HG02885 (cell line): Measurements from ENCODE around the gene GPSM3.
"Not testable (repeated sequence)": the region's sequence is repeated elsewhere in the genome, so short reads cannot be mapped to it uniquely, and the experiment has no call there.

Experiments used
- ATAC-seq: cut with Tn5 transposase; IDR thresholded peaks from one replicate; pipeline ENCODE4 v1.9.1; 2021; ENCODE audit warnings: mild to moderate bottlenecking; ENCODE audit not compliant: unreplicated experiment, poor library complexity

GPSM3 gene, protein sequence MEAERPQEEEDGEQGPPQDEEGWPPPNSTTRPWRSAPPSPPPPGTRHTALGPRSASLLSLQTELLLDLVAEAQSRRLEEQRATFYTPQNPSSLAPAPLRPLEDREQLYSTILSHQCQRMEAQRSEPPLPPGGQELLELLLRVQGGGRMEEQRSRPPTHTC

DNA sequence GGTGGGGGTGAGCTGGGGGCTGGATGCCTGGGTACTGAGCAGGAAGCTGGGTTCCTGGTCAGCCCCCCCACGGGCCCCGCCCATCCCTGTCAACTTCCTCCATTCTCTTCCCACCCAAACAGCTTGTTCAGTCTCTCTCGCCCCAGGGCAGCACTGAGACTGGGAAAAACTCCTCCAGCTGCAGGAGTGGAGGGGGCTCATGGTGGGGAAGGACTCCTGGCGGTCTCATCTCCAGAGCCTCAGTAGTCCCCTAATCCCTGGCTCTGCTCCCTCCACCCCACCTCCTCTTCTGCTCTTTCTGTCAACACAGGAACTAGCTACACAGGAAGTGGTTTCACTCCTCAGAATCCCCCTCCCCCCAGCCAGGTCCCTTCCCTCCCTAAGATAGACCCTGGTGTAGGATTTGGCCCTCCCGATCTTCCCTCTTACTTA is at the start of gene GPSM3:
Gene GPSM3, minus strand, starts transcription at position 36 of the 432 bp plus-strand sequence. CDS start 130 bp downstream, outside the sequence.
- no peak for ATAC-seq

DNA sequence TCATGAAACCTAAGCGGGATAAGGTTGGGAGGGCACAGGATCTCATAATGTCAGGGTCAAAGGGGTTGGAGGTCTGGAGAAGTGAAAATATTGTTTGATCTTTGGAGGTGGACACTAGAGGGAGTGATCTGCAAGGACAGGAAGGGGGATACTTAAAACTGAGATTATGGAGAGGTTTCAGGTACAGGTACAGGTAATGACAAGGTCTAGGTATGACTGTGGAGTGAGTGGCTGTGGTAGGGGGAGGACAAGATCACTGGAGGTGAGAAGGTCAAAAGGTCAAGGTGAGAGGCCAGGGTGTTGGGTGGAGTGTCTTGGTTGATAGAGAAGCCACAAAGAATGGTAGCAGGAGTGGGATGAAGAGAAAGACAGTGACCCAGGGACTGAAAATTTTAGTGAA is 48.2 kb upstream of the GPSM3 start:
- ATAC-seq: no peak

DNA sequence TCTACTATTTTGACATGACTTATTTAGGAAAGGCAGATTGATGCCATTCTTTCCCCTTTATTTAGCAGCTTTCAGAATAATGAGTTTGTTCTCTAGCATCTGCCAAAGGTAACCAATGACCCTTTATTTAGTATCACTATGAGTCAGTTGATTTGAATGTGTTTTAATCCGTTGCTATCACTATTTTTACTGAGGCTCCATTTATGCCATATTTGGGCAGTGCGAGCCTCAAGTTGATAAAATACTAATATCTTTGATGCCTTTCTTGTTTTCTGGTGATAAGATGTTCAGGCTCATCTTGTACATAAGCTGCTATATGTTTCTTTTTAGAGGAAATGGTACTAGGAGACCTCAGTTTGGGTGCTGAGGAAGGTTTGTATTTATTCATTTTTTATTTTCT is 47.0 kb upstream of the GPSM3 start:
- ATAC-seq: no peak

DNA sequence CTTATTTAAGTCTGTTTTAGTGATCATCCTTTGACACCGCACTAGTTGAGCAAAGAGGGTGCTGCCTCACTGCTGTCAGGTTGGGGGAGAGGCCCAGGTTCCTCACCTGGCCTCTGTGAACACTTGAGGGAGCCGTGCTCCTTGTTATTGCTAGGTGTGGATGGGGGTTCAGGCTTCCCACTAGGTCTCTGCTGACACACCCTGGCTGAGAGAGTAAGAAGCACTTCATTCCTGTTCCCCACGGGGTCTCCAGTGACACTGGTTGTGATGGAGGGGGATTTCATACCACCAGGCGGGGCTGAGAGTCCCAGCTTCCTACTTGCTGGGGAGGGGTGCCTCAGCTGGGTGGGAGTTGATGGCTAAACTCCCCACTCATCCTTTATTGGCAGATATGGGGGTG is 42.5 kb upstream of the GPSM3 start:
- no peak for ATAC-seq

DNA sequence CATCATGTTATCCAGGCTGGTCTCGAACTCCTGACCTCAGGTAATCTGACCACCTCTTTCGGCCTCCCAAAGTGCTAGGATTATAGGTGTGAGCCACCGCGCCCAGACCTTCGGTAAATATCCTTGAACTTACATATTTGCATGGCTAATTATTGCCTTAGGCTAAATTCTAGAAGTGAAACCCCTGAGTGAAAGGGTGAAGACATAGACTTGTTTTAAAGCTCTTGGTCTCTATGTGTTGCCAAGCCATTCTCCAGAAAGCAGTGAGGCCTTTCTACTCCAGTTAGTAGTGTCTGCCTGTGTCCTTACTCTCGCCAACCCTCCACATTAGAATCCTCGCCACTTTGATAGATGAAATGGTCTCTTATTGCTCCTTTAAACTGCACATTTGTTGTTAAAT is 34.0 kb upstream of the GPSM3 start:
- no peak for ATAC-seq

DNA sequence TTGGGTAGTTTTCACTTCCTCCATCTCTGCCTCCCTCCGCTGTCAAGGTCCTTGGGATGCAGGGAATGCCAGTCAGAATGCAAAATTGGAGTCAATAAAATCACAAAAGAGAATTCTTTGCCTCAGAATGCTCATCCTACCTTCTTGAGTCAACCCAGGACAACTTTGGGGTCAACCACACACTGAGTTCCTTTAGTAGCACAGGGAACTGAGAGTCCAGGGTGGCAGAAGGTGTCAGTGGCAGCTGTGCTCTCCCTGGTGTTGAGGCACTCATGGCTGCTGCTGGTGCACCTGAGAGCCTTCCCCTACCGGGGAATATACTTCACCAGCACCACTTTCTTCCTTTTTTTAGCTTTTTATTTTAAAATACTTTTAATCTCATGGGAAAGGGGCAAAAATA is 32.3 kb upstream of the GPSM3 start:
- no peak for ATAC-seq

DNA sequence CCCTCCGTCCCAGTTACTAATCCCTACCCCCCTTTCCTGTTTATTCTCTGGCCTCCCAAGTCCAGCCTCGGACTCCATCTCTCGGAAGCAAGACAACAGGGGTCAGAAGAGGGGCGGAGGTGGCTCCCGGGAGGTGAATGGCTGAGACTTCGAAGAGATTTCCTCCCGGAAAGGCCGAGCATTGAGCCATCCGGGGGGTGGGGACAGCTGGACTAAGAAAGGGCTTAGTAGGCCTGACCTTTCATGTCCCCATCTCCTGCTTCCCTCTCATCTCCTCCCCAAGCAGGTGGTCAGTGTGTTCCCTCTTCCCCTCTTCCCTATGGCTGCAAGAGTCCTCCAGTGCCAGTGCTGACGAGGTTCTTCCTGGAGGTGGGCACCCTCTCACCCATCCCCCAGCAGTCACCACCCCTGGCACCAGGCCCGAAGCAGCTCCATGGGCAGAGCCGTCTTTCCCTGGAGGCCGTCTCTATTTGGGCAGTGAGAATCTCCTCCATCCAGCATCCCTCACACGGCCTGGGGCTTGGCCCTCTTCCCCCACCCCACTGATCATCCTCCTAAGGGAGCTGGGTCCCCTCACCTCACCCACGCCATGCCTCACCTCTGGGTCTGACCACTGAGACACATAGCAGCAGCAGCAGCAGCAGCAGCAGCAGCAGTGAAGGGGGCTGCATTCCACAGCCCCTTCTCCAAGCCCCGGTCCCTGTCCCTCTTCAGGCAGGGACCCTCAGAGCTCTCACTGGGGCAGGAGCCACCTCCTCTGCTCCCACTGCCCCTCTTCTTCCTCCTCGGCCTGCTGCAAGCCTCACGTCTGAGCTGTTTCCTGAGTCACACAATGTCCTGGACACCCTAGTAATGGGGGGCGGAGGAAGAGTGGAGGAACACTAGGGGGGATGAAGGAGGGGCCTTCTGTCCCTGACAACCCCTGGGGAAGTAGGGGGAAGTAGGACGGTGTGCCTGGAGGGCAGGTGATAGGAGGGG is 31.1 kb upstream of the GPSM3 start, which contains the start of gene NOTCH4:
Gene NOTCH4, minus strand, starts transcription at position 810 of the 978 bp plus-strand sequence. Its CDS starts 139 bp downstream, at position 671.
- ATAC-seq: no peak

DNA sequence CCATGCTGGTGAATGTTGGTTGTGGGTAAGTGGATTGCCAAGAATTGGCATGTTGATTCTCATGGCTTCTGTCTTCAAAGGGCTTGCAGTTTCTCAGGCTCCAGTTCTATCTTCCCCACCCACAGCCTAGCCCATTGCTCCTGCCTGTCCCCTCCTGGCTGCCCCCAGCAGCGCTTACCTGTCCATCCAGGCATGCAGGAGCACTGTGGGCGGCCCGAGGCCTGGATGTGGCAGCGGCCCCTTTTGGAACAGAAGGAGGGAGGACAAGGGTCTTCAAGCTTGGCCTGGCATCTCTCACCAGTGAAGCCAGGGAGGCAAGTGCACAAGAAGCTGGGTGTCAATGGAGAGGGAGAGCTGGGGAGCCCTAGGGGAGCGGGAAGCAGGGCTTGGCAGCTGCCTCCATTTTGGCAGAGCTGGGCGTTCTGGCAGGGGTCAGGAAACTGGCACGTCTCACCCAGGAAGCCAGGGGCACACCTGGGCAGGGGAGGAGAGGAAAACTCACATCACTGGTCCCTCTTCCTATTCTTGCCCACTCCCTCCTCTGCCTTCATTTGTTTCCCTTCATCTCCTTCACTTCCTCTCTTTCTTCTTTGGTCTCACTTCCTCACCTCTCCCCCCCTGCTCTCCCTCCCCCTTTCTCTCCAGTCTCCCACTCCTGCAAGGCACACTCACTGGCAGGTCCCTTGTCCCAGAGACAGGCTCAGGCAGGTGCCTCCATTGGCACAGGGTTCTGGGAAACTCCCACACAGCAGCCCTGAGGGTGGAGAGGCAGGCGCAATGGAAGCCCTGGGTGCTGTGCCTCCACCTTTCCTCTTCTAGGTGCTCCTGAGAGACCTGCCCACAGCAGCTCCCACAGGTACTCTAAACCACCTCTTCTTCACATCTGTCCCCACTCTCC is 30.1 kb upstream of the GPSM3 start:
- no peak for ATAC-seq

DNA sequence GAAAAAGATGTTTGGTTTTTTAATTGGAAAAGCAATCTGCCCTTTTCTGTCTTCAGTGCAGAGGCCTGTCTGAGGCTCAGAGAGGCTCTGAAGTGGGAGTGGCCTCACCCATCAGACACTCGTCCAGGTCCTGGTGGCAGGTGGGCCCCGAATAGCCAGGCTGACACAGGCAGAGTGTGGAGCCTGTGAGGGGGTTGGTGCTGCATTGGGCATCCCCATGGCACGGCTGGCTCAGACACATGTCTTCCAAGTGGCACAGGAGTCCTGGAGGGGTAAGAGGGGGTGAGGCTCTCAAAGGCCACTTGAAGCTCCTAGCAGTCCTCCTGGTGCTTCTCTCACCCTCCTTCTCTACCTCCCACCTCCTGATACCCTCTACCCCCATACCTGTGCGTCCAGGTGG is 27.6 kb upstream of the GPSM3 start:
- no peak for ATAC-seq

DNA sequence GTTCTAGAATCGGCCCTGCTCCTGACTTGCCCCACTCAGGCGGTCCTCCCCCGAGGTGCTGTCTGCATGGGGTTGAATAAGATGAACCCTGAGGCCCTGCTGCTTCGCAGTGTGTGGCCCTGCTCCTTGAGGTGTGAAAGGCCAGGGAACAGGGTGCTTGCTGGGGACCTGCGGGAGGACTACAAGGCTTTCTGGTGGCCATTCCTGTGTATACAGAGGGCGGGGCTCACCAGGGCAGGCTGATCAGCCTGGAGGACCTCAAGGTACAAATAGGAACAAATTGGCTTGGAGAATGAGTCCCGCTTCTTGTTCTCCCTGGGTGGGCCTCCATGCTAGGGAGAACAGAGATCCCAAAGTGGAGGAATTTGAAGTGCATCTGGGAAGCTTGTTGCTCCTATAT is 25.7 kb upstream of the GPSM3 start:
- no peak for ATAC-seq

DNA sequence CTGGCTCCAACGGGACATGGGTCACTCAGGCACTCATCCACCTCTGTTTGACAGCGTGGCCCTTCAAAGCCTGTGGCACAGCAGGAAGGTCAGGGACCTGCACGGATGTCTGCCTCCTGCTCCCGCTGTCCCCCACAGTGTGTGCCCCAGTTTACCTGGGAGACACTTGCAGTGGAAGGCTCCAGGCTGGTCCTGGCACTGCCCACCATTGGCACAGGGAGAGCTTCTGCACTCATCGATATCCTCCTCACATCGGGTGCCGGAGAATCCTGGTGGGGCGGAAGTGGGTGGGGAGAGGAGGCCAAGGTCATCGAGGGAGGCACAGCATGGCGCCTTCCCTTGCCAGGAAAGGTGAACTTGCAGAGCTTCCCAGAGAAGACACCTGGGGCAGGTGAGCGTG is 24.6 kb upstream of the GPSM3 start:
- no peak for ATAC-seq

DNA sequence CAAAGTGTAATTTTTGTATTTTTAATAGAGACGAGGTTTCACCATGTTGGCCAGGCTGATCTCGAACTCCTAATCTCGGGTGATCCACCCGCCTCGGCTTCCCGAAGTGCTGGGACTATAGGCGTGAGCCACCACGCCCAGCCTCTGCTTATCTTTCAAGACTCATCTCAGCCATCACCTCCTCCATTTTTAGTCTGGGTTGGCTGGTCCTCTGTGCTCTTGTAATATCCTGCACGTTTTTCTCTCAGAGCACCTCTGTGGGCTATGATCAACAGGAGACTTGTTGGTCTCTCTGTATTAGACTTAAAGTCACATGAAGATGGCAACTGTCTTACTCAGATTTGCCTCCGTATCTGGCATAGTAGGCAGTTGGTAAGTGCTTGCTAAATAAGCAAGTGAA is 23.8 kb upstream of the GPSM3 start:
- no peak for ATAC-seq

DNA sequence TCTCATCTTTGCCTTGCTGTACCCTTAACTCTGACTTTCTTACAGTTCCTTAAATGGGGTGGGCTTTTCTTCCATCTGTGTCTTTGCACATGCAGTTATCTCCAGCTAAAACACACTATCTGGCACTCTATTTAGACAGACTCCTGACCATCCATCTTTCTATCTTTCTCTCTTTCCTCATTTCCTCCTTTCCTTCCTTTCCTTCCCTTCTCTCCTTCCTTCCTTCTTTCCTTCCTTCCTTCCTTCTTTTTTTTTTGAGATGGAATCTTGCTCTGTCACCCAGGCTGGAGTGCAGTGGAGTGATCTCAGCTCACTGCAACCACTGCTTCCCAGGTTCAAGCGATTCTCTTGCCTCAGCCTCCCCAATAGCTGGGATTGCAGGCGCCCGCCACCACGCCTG is 23.2 kb upstream of the GPSM3 start:
- ATAC-seq: no peak

DNA sequence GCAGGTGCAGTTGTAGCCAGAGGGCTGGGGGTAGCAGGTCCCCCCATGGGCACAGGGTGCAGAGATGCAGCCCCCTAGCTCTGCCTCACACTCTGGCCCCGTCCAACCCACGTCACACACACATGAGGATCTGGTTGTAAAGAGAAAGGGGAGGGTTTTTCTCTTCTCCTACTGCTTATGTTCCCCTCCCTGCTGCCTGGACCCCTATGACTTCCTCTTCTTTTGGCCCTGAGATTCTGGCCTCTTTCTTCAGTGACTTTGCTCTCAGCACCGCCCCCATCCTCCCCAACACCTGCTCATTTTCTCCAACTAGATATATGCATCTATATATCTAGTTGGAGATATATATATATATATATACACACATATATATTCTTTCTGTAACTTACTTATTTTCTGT is 21.7 kb upstream of the GPSM3 start:
- ATAC-seq: no peak

DNA sequence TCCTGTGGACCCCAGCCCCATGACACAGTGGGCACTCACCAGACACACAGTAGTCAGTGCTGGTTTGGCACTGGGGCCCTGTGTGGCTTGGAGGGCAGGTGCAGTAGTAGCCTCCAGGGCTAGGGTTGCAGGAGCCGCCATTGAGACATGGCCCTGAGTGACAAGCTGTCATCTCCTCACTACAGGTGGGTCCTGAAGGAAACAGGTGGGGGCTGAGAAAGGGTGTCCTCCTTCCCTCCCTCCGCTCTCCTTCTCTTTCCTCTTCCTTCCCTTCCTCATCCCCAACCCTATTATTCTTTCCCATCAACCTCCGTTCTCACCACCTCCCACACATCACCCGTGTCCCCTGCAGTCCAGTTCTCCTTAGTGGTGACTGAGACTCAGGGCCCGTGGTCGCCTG is 21.2 kb upstream of the GPSM3 start:
- no peak for ATAC-seq

DNA sequence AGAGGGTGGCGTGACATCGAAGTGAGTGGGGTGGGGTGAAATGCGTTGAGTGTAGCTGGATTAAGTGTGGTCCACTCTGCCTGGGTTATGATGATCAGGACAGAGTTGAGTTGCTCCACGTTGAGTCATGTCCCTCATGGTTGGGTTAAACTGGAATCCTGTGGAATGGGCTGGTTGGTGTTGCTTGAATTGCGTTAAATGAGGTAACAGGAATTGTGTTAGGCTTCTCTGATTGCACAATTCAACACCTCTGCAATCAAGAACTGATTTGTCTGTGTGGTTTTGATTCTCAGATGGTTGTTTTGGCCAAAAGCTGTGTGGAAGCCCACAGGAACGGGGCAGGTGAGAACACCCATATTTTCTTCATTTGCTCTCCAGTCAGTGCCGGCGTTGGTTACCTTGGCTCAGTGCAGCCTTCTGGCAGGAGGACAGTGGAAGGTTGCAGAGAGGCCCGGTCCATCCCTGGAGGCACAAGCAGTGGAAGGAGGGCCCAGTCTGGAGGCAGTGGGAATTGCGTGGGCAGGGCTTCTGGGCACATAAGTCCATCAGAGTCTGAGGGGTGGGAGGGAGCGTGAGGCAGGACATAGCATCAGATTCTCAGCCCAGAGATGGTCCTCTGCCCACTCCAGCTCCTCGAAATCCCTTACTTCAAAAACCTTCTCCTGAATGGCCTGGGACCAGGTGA is 19.8 kb upstream of the GPSM3 start:
- ATAC-seq: no peak

DNA sequence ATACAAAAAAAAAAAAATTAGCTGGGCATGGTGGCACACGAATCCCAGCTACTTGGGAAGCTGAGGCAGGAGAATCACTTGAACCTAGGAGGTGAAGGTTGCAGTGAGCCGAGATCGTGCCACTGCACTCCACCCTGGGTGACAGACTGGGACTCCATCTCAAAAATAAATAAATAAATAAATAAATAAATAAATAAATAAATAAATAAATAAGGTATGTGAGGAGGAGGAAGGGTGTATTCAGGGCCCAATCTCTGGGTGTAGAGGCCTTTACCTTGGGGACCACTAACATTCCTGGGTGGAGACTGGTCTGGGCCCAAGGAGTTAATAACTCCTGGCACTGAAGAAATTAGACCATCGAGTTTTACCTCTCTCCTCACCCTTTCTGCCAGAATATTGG is 19.0 kb upstream of the GPSM3 start:
- ATAC-seq: not testable (repeated sequence)

DNA sequence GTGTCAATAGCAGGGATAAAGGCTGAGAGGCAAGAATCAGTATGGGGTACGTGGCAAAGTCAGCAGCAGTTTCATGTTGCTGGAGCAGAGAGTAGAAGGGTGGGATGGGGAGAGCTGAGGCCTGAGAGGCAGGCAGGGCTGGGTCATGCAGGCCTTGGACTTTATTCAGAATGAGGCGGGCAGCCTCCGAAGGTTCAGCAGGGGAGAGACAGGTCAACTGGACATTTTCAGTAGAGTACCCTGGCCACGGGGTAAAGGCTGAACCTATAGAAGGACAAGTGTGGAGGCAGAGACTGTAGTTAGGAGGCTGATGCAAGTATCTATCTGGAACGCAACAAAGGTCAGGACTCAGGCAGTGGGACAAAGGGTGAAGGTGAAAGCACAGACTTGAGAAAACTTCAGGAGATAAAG is 17.8 kb upstream of the GPSM3 start:
- no peak for ATAC-seq

DNA sequence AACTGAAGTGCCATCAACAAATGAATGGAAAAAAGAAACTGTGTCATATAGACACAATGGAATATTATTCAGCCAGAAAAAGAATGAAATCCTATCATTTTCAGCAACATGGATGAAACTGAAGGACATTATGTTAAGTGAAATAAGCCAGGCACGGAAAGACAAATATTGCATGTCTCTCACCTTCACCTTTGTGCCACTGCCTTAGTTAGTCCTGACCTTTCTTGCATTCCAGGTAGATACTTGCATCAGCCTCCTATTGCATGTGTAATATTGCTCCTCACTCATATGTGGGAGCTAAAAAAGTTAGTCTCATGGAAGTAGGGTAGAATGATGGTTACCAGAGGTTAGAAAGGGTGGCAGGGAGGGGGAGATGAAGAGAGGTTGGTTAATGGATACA is 16.6 kb upstream of the GPSM3 start:
- no peak for ATAC-seq

DNA sequence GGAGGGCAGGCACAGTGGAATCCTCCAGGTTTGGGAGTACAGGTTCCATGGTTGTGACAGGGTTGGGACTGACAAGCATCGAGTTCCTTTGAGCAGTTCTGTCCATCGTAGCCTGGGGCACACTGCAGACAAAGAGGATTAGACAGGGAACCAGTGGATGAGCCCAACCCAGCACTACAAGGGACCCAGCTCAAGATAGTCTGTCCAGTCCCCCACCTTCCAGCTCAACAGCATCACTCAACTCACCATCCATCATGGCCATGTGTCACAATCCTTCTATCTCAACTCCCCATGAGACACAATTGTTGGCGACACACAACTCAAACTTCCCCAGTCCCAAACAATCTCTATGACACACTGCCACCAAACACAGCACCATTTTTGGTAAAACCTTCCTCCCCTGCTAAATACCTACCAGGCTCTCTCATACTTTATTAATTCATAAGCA is 11.8 kb upstream of the GPSM3 start:
- ATAC-seq: no peak
